Measurements from ENCODE around the gene ARMC9. TPM values are rescaled to one million over a fixed set of nuclear protein-coding genes. Genes with fewer than 3 reads are reported as not detected.

Gene ARMC9
- total and polyA plus RNA-seq, 2 of the 13 experiments (the other 11 are each of a cell fraction or from before 2014, with no cell fraction given), result 9.1 to 12.8 TPM

GRCh38 chr2:231418820-231419640, 220.6 kb downstream of the ARMC9 start (continued):
- no peak for TF ChIP-seq CENPBD1 (CRISPR knock-in tag; IDR thresholded peaks at IDR 0.05; ENCODE audit: borderline replicate concordance, low read depth)
- no peak for TF ChIP-seq ATRX (CRISPR knock-in tag; IDR thresholded peaks at IDR 0.05; ENCODE audit: borderline replicate concordance)
- no peak for TF ChIP-seq ZNF652 (CRISPR knock-in tag; IDR thresholded peaks at IDR 0.05; ENCODE audit: borderline replicate concordance, low read depth)
- TF ChIP-seq ZNF484 (CRISPR knock-in tag; IDR thresholded peaks at IDR 0.05; ENCODE audit: borderline replicate concordance, low read depth), result no peak
- peak; percentile 95 for TF ChIP-seq ZNF441 (CRISPR knock-in tag; IDR thresholded peaks at IDR 0.05; ENCODE audit: borderline replicate concordance)
- no peak for TF ChIP-seq TRAFD1 (CRISPR knock-in tag; IDR thresholded peaks at IDR 0.05; ENCODE audit: borderline replicate concordance)
- TF ChIP-seq, protein P1, sequence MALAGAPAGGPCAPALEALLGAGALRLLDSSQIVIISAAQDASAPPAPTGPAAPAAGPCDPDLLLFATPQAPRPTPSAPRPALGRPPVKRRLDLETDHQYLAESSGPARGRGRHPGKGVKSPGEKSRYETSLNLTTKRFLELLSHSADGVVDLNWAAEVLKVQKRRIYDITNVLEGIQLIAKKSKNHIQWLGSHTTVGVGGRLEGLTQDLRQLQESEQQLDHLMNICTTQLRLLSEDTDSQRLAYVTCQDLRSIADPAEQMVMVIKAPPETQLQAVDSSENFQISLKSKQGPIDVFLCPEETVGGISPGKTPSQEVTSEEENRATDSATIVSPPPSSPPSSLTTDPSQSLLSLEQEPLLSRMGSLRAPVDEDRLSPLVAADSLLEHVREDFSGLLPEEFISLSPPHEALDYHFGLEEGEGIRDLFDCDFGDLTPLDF (CRISPR knock-in tag; IDR thresholded peaks at IDR 0.05), result peak; percentile 73; the same call in 1 of the 2 replicates
- no peak for TF ChIP-seq ATF6 (CRISPR knock-in tag; conservative IDR thresholded peaks at IDR 0.05)
- no peak for TF ChIP-seq EZH2 (conservative IDR thresholded peaks at IDR 0.05; ENCODE audit: low read depth, low read length)
- TF ChIP-seq, protein P2, sequence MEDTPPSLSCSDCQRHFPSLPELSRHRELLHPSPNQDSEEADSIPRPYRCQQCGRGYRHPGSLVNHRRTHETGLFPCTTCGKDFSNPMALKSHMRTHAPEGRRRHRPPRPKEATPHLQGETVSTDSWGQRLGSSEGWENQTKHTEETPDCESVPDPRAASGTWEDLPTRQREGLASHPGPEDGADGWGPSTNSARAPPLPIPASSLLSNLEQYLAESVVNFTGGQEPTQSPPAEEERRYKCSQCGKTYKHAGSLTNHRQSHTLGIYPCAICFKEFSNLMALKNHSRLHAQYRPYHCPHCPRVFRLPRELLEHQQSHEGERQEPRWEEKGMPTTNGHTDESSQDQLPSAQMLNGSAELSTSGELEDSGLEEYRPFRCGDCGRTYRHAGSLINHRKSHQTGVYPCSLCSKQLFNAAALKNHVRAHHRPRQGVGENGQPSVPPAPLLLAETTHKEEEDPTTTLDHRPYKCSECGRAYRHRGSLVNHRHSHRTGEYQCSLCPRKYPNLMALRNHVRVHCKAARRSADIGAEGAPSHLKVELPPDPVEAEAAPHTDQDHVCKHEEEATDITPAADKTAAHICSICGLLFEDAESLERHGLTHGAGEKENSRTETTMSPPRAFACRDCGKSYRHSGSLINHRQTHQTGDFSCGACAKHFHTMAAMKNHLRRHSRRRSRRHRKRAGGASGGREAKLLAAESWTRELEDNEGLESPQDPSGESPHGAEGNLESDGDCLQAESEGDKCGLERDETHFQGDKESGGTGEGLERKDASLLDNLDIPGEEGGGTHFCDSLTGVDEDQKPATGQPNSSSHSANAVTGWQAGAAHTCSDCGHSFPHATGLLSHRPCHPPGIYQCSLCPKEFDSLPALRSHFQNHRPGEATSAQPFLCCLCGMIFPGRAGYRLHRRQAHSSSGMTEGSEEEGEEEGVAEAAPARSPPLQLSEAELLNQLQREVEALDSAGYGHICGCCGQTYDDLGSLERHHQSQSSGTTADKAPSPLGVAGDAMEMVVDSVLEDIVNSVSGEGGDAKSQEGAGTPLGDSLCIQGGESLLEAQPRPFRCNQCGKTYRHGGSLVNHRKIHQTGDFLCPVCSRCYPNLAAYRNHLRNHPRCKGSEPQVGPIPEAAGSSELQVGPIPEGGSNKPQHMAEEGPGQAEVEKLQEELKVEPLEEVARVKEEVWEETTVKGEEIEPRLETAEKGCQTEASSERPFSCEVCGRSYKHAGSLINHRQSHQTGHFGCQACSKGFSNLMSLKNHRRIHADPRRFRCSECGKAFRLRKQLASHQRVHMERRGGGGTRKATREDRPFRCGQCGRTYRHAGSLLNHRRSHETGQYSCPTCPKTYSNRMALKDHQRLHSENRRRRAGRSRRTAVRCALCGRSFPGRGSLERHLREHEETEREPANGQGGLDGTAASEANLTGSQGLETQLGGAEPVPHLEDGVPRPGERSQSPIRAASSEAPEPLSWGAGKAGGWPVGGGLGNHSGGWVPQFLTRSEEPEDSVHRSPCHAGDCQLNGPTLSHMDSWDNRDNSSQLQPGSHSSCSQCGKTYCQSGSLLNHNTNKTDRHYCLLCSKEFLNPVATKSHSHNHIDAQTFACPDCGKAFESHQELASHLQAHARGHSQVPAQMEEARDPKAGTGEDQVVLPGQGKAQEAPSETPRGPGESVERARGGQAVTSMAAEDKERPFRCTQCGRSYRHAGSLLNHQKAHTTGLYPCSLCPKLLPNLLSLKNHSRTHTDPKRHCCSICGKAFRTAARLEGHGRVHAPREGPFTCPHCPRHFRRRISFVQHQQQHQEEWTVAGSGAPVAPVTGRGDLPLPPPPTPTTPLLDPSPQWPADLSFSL (CRISPR knock-in tag; IDR thresholded peaks at IDR 0.05), result no peak
- TF ChIP-seq KDM2A (CRISPR knock-in tag; IDR thresholded peaks at IDR 0.05; ENCODE audit: borderline replicate concordance, low read depth), result no peak
- TF ChIP-seq KLF13 (CRISPR knock-in tag; IDR thresholded peaks at IDR 0.05), result no peak
- TF ChIP-seq SOX13 (IDR thresholded peaks at IDR 0.05), result no peak
- no peak for TF ChIP-seq SOX13 (CRISPR knock-in tag; conservative IDR thresholded peaks at IDR 0.05 in 1 of 2, IDR thresholded peaks at IDR 0.05 in 1 of 2)
- TF ChIP-seq, protein P3, sequence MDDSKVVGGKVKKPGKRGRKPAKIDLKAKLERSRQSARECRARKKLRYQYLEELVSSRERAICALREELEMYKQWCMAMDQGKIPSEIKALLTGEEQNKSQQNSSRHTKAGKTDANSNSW (CRISPR knock-in tag; IDR thresholded peaks at IDR 0.05; ENCODE audit: borderline replicate concordance), result no peak

Measured in HepG2 (cell line).